HG02571 (cell line): ENCODE data around the gene AP1B1.
A peak's percentile ranks its signal among the peaks of the same experiment; 100 is the strongest.
"Not testable (repeated sequence)": the region's sequence is repeated elsewhere in the genome, so short reads cannot be mapped to it uniquely, and the experiment has no call there.

Experiments used
- ATAC-seq: cut with Tn5 transposase; IDR thresholded peaks from one replicate; pipeline ENCODE4 v1.9.1; 2021; ENCODE audit warnings: mild to moderate bottlenecking, moderate library complexity; ENCODE audit not compliant: unreplicated experiment

AP1B1 gene

GRCh38 chr22:29388759-29389090 lies 355 bp upstream of the AP1B1 start:
- peak; percentile 7 for ATAC-seq

DNA sequence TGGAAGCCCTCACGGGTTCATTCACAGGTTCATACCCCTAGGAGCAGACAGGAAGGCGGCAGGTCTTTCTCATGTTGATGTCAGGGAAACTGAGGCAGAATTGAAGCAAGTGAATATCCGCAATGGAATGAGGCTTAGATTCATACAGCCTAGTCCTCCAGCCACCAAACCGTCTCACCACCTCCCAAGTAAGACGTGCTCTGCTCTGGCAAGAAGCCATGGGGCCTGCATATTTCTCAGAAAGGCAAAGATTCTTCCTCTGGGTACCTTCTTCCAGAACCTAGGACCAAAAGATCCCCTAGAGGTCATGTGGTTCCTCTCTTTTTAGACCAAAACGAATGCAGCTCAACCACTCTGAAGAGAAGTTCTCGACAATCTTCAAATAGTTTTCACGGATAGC lies 1.7 kb downstream of the AP1B1 start:
- ATAC-seq, result no peak

DNA sequence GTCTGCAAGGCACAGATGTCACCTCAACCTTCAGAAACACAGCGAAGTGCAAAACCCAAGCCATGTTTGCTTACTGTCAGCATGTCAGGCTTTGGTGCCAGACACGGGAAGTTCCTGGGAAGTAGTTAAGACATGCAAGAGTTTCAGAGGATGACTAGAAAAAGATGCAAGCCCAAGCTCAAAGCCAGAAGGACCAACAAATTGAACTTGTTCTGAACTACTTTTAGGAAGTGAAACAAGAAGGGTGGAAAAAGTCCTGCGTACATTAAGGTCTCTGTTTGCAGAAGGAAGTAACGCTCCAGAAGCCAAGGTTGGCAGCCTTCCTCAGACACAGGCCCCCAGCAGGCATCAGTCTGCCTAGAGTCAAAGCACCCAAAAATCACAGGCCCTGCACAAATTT lies 2.6 kb downstream of the AP1B1 start:
- ATAC-seq, result no peak

DNA sequence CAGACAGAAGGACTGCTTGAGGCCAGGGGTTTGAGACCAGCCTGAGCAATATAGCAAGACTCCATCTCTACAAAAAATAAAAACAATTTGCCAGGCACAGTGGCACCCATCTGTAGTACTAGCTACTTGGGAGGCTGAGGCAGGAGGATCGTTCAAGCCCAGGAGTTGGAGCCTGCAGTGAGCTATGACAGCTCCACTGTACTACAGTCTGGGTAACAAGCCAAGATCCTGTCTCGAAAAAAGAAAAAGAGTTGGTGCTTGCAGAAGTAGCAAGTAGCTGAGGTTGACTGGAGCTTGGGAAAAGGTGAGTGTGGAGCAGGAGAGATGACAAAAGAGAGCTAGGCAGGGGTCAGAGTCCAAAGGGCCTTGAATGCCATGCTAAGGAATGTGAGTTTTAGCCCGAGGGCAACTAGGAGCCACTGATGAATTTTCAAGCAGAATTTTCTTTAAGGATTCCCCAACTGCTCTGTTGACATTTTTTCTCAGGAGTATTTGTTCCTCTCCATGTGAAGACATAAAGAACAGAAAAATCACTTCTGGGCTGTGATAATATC lies 3.1 kb downstream of the AP1B1 start:
- ATAC-seq, result no peak

DNA sequence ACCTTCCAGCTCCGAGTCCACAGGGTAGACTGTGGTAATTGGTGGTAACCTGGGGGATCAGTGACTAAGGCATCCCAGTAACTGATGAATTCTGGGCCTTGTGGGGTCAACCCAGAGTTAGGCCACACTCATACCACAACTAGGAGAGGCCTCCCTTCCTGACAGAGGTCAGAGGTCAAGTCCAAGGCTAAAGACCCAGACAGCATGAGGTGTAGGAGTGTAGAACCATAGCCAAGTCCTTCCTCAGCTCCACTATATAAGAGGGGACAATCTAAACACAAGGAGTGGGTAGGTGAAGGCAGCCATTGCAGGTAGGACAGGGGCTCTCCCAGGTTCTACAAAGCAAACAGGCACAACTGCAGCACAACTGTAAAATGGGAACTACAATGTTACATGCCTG lies 4.6 kb downstream of the AP1B1 start:
- ATAC-seq, result no peak

- ATAC-seq, result no peak
These were observed 5.6 kb downstream of the AP1B1 start for GRCh38 chr22:29382580-29383302.

DNA sequence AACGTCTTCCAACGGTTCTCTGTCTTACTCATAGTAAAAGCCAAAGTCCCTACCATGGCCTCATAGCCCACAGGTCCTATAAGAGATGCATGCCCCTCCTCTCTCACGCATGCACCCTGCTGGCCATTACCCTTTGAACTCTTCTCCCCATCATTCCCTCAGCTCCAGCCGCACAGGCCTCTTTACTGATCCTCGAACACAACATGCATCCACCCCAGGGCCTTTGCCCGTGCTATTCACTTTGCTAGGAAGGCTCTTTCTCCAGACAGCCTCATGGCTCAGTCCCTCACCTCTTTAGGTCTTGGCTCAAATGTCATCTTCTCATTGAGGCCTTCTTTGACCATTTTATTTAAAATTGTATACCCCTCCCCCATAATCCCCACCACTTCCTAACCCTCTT lies 7.5 kb downstream of the AP1B1 start:
- ATAC-seq, result no peak

DNA sequence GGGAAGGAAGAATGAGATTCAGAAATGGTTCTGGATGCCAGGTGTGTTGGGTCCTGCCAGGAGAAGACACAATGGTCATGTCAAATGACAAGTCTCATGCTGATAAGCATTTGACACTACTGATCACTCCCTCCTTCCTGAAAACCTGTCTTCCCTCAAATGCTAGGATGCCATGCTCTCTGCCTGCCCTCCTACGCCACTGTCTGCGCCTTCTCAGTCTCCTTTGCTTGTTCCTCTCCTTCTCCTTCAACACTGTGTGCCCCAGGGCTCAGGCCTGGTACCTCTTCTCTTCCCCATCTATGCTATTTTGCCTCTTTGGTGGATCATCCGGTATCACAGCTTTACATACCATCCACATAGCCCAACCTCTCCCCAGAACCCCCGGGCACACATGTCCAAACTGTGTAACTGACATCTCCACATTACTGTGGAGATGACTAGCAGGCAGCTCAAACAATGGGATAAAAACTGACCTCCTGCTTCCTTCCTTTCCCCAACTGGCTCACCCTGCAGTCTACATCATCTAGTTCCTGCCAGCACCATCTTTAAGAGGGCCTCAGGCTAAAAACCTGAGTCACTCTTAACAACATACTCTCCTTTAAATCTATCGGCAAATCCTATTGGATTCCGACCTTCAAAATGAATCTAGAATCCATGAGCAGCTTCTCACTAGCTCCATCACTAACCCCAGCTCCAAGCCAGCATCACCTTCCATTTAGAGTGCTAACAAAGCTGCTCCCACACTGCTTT lies 8.2 kb downstream of the AP1B1 start:
- no peak for ATAC-seq

- no peak for ATAC-seq
These were observed 9.1 kb downstream of the AP1B1 start for GRCh38 chr22:29379258-29379657.

GRCh38 chr22:29377979-29378378 lies 10.4 kb downstream of the AP1B1 start:
- no peak for ATAC-seq

GRCh38 chr22:29376705-29377104 lies 11.7 kb downstream of the AP1B1 start:
- not testable (repeated sequence) for ATAC-seq

GRCh38 chr22:29375398-29376076 lies 12.8 kb downstream of the AP1B1 start:
- no peak for ATAC-seq

DNA sequence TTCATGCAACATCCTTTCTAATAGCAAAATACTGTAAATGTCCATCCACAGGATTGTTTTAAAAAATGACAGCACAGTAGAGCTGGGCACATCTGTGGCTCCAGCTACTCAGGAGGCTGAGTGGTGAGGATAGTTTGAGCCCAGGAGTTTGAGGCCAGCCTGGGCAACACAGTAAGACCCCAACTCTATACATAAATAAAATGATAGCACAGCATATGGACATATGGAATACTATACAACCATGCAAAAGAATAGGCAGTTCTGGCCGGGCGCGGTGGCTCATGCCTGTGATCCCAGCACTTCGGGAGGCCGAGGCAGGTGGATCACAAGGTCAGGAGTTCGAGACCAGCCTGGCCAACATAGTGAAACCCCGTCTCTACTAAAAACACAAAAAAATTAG lies 13.6 kb downstream of the AP1B1 start:
- ATAC-seq, result not testable (repeated sequence)

- no peak for ATAC-seq
These were observed 14.0 kb downstream of the AP1B1 start for GRCh38 chr22:29374401-29374800.

DNA sequence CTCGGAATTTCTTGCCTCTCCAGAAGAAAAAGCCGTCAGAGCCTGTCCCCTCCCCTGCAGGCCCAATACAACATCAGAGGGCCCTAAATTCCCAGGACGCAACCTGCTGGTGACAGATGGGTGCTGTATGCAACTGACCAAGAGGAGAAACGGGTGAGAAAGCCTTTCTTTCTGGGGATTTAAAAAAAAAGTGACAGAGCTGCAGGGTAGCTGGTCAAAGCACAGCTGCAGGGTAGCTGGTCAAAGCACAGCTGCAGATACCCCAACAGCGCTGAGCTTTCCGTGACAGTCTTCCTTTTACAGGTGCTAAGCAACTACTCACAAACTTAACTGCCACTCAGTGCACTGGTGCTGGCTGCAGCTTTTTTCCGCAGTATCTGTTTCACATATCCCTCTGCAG lies 17.8 kb downstream of the AP1B1 start:
- no peak for ATAC-seq

GRCh38 chr22:29369460-29369859 lies 18.9 kb downstream of the AP1B1 start:
- ATAC-seq, result no peak

- no peak for ATAC-seq
These were observed 28.9 kb downstream of the AP1B1 start for GRCh38 chr22:29359469-29359868.

GRCh38 chr22:29357193-29357890 lies 31.0 kb downstream of the AP1B1 start:
- not testable (repeated sequence) for ATAC-seq

GRCh38 chr22:29353860-29354259 lies 34.5 kb downstream of the AP1B1 start:
- ATAC-seq, result no peak

GRCh38 chr22:29353286-29353685 lies 35.1 kb downstream of the AP1B1 start:
- no peak for ATAC-seq

DNA sequence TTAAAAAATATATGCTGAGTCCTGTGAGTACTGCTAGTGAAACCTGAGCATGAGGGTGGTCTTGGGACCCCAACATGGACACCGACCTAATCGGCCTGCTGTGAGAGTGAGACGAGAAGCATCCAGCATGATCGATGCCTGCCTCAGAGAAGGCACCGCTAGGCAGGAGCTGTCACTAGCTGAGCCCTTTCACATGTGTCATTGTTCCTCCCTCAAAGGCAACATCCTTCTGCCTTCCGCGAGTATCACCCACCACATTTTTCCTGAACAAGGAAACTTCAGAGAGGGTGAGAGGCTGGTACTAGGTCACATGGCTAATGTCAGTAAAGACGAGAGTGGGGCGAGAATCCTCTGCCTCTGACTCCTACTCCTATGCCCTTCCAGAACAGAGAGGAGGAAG lies 35.6 kb downstream of the AP1B1 start:
- no peak for ATAC-seq
